KBM-7 (cell line): Measurements from ENCODE around the gene CARF.
"Not testable (repeated sequence)": the region's sequence is repeated elsewhere in the genome, so short reads cannot be mapped to it uniquely, and the experiment has no call there.

Source experiments
- DNase-seq: peaks from one replicate; pipeline ENCODE4 v3.0.0-alpha.2; 2015
- in situ Hi-C: fragments of 300-500 bp; cut with MboI; formaldehyde crosslinking; loops from 2 replicates; pipeline ENCODE4 v1.14.3; 2020; ENCODE audit warnings: low sequenced_read_pairs, low pct_unique_long_range_greater_than_20kb, mixed read lengths

CARF gene, protein sequence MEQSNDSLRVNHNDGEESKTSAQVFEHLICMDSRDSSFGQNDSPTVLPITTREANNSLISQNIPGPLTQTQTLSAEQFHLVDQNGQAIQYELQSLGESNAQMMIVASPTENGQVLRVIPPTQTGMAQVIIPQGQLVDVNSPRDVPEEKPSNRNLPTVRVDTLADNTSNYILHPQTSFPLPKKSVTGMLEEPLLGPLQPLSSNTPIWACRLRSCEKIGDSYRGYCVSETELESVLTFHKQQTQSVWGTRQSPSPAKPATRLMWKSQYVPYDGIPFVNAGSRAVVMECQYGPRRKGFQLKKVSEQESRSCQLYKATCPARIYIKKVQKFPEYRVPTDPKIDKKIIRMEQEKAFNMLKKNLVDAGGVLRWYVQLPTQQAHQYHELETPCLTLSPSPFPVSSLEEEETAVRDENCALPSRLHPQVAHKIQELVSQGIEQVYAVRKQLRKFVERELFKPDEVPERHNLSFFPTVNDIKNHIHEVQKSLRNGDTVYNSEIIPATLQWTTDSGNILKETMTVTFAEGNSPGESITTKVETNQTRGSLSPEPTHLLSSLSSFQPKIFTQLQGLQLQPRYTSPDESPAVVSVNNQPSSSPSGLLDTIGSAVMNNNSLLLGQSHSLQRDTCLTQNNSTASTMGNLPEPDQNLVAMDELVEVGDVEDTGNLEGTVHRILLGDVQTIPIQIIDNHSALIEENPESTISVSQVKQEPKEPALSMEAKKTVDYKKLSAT

DNA sequence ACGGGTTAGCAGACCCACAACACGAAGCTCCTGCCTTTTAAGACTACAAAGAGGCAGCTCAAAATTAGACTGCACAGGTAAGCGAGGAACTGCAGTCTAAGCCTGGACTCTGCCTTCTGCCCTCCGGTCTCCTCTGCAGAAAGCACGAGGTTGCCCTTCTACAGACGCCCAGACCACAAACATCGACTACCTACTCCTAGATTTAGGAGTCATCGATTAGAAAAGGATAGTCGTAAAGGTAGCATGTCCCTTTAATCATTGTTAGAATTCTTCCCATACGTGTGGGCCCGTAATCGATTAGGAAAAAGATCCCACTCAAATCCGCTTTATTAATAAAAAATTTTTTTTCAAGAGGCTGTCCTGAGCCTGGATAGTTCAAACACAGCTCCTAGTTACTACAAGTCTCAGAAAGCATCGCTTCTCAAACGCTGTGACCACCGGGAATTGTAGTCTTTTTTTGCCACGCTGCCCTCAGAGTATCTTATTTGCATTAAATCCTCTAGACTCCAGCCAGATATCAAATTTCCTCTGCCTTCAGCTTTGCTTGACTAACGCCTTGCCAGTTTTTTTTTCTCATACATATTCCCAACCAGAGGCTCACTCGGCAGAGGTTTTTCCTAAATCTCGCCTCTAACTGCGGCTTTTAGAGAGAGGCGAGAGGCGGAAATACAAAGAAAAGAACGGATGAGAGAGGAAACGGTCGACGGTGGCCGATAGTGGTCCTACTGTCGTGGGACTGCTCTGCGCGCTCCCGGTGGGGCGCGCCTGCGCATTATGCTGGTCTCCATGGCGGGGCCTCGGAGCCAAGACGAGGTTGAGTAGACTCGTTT, at the start of gene CARF, which contains the start of gene WDR12:
Gene CARF (plus strand): TSS at position 764 of the 830 bp plus-strand sequence. CDS start 29,628 bp downstream, outside the sequence.
Gene WDR12 (minus strand): TSS at position 162 of the 830 bp plus-strand sequence. CDS start 197 bp downstream, outside the sequence.
- DNase-seq, result peak; percentile 96
- in situ Hi-C loops, result no loop called here

DNA sequence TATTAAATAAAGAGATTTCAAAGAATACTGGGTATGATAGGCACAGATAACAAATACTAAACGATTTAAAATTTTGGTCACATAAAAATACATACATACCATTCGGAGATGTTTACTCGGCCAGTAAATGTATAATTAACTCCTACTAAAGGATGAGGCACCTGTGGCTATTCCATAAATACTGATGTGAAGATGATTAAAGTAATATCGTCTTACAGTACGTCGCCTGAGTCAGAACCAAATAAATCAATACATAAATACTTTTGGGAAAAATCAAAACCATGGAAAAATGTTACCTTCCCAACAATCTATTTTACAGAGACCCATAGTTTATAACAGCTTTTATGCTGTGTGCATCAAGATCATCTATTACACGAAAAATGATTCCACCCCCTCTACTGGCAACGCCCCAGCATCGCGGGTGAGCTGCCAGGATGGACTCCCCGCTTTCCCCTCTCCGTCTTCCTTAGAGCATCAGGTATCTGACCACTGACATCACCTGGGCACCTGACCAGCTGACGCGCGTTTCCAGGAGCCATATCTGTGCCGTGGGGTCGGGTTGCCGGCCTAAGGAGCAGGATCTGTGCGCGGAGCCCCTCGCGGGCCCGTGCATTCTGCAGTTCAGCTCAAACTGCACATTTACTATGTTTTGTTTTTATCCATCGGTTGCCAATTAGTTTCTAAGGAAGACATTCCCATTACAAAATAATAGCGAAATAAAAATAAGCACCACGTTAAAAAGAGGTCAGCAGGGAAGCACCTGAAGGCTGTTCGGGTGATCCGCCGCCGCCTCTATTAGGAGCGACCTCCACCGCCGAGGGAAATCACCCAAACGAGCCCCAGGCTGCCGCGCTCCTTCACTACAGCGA, 41.4 kb upstream of the CARF start:
- peak; percentile 81 for DNase-seq
- in situ Hi-C loops, result no loop called here

DNA sequence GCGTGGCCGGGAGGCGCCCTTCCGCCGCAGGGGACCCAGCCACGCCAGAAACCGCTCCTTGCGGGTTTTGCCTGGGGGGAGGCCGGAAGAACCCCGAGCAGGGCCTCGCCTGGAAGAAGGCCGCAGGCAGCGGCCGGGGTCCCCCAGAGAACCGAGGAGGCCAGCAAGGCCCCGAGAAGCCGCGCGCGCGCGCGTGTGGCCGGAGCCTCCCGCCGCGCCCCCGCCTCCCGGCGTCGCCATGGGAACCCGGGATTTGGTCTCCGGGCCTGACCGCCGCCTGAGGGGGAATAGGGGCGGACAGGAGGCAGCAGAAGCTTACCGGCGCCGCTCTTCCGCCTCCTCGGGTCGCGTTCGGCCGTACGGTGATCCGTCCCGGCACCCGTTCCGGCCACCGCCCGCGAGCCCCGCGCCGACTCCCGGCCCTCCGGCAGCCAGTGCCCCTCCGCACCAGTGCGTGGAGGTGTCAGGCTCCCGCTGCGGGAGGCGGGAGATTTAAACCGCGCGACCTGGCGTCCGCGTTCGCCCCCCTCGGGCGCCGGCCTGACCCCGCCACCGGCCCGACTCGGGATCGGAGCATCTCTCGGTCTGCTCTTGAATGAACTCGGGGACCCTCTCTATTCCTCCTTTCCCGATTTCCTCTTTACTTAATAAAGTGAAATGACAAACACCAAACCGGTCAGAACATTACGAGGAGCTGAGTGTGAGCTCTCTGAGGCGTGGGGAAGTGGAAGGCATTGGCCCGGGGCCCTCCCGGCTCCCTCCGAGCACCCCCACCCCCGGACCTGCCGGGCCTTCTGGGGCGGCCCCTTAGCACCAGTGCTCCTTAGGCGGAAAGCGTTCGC, 40.6 kb upstream of the CARF start, which contains the start of gene ICA1L:
Gene ICA1L (minus strand): TSS at position 467 of the 842 bp plus-strand sequence. CDS start 42,757 bp downstream, outside the sequence.
- in situ Hi-C loops, result no loop called here
- peak; percentile 74 for DNase-seq

DNA sequence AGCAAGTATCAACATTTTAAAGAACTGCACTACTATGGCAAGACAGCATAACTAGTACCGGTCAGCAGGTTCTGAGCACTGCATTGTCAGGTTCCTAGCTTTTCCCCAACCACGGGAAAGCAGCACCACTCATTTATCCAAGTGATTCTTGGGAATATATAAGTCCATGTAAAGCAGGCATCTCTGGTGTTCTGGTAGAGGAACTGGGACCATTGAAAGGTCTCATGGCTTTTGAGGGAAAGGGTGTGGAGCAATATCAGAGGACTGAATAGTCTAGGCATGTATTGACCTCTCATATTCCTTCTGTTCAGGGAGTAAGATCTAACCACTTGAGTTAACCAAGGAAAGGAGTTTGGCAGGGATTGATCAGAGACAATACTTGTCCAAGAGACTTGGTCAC, 34.4 kb upstream of the CARF start:
- in situ Hi-C loops, result no loop called here
- no peak for DNase-seq

DNA sequence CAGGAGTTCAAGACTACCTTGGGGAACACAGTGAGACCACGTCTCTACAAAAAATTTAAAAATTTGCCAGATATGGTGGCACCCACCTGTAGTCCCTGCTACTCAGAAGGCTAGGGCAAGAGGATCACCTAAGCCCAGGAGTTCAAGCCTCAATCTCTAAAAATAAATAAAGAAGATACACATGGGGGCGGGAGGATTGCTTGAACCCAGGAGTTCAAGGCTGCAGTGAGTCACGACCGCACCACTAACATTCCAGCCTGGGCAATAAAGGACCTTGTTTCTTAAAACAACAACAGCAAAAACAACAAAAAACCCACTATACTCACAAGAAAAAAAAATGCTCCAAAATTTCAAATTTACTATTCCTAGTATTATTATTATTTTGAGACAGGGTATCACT, 30.5 kb upstream of the CARF start:
- in situ Hi-C loops, result no loop called here
- no peak for DNase-seq

DNA sequence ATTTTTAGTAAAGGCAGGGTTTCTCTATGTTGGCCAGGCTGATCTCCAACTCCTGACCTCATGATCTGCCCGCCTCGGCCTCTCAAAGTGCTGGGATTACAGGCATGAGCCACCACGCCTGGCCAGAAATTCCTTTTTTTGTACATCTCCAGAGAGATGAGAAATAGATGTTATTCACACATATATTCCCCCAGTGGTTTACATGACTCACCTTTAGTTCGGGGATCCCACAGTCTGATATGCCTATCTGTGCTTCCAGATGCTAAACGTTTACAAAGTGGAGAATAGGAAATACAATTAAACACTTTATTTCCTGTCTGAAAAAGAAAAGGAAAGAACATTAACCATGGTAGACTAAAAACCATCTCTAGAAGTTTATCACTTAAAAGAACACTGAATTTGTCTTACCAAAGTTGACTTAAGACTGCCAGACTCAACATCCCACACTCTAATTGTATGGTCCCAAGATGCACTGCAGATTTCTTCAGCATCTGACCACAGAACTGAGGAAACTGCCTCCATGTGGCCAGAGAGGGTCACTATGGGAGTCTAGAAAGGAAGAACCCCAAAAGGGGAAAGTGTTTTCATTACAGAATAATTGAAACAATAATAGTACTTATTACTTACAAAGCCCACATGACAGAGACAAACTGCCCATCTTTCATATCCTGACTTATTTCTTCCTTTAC, 27.9 kb upstream of the CARF start:
- in situ Hi-C loops, result no loop called here
- no peak for DNase-seq

DNA sequence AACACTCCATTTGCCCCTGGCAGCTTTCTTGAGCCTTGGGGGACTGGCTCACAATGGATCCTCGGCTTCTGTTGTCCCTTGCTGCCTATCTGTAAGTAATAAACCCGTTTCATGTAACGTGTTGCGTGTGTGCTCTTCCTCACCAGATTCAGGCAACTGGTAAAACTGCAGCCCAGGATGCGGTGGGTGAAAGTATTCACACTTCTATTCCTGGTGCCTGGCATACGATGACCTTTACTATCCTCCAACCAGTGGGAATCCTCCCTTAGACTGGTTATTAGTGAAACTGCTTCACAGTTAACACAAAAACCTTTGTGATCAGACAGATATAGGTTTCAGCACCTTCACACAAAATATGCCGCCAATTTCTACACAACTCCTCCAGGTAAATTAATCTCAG, 26.9 kb upstream of the CARF start:
- in situ Hi-C loops, result no loop called here
- no peak for DNase-seq

DNA sequence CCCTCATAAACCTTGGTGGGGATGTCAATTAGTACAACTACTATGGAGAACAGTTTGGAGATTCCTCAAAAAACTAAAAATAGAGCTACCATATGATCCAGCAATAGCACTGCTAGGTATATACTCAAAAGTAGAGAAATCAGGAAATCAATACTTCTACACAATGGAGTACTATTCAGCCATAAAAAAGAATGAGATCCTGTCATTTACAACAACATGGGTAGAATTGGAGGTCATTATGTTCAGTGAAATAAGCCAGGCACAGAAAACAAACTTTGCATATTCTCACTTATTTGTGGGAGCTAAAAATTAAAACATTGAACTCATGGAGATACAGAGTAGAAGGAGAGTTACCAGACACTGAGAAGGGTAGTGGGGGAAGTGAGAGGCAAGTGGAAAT, 6.6 kb upstream of the CARF start:
- DNase-seq, in situ Hi-C loops: not testable (repeated sequence)

DNA sequence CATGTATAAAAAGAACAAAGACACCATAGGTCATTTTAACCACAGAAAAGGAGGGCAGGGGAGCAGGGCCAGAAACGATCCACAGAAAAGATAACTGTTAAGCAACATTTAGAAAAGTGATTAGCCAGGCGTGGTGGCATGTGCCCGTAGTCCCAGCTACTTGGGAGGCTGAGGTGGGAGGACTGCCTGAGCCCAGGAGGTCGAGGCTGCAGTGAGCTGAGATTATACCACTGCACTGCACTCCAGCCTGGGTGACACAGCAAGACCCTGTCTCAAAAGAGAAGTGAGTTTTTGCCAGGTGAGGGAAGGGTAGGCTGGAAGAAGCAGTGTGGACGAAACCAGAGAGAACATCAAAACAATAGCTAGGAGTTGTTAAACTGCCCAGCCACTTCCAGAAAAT, 3.9 kb upstream of the CARF start:
- DNase-seq, result no peak
- in situ Hi-C loops, result no loop called here

DNA sequence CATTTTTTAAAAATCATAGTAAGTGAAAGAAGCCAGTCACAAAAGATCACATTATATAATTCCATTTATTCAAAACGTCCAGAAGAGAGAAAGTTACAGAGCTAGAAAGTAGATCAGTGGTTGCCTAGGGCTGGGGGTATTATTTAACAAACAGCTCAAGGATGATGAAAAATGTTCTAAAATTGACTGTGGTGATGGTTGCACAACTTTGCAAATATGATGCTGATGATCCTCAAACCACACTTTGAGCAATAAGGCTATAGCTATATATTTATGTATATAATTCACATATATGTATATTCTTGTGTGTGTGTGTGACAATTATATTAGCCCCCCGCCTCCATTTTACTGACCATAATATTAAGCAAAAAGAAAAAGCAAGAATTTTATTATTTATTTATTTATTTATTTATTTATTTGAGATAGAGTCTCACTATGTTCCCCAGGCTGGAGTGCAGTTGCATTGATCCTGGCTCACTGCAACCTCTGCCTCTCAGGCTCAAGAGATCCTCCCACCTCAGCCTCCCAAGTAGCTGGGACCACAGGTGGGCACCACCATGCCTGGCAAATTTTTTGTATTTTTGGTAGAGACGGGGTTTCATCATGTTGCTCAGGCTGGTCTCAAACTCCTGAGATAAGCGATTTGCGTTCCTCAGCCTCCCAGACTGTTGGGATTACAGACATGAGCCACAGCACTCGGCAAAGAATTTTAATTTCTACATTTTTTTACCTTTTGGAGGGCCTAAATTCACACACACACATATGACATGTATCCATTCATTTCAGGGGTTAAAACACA, 2.5 kb upstream of the CARF start:
- no peak for DNase-seq
- in situ Hi-C loops, result no loop called here

DNA sequence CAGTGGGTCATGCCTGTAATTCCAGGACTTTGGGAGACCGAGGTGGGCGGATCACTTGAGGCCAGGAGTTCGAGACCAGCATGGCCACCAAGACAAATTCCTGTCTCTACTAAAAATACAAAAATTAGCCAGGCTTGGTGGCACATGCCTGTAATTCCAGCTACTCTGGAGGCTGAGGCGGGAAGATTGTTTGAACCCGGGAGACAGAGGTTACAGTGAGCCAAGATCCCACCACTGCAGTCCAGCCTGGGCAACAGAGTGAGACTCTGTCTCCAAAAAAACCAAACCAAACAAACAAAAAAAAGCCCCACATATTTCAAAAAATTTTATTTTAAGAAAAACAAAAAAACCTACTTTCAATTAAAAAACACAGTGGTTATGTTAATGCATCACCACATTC, 1.8 kb upstream of the CARF start:
- in situ Hi-C loops, DNase-seq: not testable (repeated sequence)

DNA sequence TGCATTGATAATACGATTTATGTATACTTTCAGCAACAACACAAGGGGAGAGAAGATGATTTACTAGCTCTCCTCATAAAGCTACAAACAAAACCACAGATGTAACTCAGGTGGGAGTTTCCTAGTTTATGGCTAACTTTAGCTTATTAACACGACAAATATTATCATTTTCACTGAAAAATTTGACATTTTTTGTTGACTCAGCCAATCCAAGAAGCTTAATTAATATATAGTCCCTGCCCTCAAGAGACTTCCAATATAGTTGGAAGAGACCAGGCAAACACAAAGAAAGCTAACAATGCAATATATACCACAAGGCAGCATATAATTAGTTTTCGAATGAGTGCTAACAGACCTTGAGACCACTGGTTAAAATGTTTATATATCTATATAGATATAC, 1.4 kb upstream of the CARF start:
- no peak for DNase-seq
- in situ Hi-C loops, result no loop called here

DNA sequence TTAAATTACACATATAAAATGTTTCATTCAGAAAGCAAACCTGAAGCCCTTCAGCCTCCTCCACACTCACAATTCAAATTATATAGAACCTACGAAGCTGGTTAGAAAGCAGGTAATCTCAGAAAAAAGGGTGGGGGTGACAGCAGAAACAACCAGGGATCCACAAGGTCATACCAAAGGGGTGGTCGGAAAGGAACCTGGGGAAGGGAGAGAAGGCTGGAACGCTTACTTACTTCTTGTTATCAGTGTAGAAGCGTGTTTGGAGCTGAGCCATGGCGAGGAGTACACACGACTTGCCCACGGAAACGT, 918 bp upstream of the CARF start:
- no peak for DNase-seq
- in situ Hi-C loops, result no loop called here

DNA sequence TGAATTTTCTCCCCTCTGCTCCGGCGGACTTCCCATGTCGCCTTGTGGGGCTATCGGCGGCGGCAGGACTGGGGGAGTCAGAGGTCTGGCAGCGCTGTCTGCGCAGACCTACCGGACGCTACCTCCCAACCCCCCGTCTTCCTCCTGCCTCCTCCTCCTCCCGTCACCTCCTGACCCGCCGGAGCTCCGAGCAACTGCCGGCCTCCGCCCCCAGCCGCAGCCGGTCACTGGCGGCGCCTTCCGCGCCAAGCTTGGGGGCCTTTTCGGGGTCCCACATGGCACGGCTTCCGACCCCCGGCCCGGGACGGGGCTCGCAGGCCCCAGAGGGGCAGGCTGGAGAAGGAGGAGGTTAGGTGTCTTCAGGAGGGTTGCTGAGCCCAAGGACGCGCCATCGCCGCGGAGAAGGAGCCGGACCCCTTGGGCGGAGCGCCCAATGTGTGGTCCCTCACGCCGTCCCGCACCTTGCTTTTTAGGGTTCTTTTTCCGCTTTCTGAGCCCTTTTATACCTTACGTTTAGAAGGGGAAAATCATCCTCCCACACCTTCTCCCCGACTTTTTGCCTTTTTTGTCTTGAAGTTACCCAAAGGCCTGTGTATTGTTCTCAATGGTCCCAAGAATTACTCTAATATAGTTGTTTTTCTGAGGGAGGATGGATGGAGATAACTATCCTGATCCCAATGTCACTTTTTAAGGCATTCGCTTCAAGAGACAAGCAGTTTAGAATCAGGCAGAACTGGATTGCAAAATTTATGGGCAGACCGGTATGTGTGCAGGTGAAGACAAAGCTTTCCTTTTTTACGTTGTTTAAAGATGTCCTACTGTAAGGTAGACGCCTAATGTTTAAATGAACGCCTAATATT, 497 bp downstream of the CARF start:
- in situ Hi-C loops, result not testable (repeated sequence)
- peak; percentile 51 for DNase-seq

DNA sequence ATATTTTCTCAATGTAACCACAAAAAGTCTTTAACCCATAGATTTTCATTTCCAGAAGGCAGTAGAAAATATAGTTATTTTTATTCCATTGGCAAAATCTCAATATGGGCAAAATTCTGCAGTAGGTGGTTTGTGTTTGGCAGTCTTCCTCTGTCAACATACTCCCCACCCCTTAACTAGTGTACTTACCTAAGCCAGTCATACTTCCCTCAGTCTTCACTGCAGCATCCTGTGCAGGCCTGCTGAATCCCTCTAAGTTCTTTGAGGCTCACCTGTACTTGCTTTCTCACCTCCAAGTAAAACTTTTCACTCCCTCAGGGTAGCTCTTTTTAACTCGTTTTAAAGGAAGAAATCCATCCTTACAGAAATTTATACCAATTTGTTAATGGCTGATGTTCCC, 6.8 kb downstream of the CARF start:
- in situ Hi-C loops, result no loop called here
- DNase-seq, result no peak
